ENCODE results near the gene GALNT17.

The GALNT17 gene

DNA sequence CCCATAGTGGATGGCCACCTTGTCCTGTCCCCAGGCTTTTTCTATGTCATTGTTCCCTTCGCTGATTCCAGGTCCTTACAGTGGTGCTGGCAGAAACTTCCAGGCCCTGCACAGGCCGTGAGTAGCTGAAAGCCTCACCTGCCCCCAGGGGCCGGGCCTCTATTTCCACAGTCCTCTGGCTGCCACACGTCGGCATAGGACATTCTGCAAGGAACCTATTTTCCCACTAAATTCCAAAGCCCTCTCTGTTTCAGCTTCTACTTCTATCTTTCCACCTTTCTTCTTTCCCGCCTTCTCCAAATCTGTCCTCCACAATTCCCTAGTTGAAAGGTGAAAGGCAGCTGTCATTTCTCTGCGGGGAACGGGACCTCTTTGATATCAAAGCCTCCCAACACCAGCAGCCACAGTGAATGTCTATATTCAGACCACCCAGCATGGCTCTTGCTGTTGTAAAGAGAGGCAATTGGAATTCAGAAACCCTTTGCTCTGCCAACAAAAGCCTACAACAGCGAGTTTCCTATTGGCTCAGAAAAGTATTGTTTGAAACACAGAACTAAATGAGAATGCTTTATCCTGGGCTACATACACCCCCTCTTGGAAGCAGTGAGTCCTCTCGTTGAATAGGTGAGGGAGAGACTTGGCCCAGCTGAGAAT lies 607.7 kb downstream of the GALNT17 start:
- no peak overlapping the region for H3K4me2 ChIP-seq (ENCODE audit: low read length)

DNA sequence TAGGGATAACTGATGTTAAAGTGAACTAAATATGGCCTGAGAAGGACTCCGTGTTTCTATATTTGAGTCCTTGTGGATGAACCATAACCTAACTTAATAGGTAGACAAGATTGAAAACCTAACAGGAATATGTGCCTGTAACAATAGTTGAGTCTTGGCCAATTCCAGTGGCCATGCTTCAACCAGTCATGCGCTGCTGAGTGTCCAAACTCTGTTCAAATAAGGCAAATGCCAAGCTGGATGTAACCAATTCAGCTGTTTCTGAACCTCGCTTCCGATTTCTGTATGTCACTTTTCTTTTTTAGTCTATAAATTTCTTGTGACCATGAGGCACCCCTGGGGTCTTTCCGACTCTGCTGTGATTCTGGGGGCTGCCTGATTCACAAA lies 608.2 kb downstream of the GALNT17 start:
- Histone ChIP-seq H3K27me3 (ENCODE audit: low read depth, low read length) (no peaks in the 10 kb centered on the region), H3K27ac (ENCODE audit: low read length) (no peak overlapping the region), H3K9ac (ENCODE audit: low read length) (no peak overlapping the region), H3K36me3 (replicated peaks; ENCODE audit: low read depth, low read length) (no peaks in the 10 kb centered on the region), H2AFZ (ENCODE audit: low read depth, low read length) (no peak overlapping the region), H3K4me2 (ENCODE audit: low read length) (no peak overlapping the region), H3K4me1 (ENCODE audit: low read length) (no peaks in the 10 kb centered on the region), H3K4me3 (ENCODE audit: low read length) (no peak overlapping the region), H3K9me3 (ENCODE audit: insufficient read depth, low read length) (no peaks in the 10 kb centered on the region), H3K79me2 (ENCODE audit: low read length) (no peaks in the 10 kb centered on the region), H4K20me1 (ENCODE audit: insufficient read depth, low read length) (no peaks in the 10 kb centered on the region)
- TF ChIP-seq, protein P1, sequence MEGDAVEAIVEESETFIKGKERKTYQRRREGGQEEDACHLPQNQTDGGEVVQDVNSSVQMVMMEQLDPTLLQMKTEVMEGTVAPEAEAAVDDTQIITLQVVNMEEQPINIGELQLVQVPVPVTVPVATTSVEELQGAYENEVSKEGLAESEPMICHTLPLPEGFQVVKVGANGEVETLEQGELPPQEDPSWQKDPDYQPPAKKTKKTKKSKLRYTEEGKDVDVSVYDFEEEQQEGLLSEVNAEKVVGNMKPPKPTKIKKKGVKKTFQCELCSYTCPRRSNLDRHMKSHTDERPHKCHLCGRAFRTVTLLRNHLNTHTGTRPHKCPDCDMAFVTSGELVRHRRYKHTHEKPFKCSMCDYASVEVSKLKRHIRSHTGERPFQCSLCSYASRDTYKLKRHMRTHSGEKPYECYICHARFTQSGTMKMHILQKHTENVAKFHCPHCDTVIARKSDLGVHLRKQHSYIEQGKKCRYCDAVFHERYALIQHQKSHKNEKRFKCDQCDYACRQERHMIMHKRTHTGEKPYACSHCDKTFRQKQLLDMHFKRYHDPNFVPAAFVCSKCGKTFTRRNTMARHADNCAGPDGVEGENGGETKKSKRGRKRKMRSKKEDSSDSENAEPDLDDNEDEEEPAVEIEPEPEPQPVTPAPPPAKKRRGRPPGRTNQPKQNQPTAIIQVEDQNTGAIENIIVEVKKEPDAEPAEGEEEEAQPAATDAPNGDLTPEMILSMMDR (IDR thresholded peaks at IDR 0.05; ENCODE audit: low read depth, low read length): no peak
- TF ChIP-seq EZH2phosphoT487 (IDR thresholded peaks at IDR 0.05; ENCODE audit: low read depth): no peak

More for the DNA sequence above, 607.7 kb downstream of the GALNT17 start:
- H3K4me3 ChIP-seq (ENCODE audit: low read length): no peak overlapping the region
- H3K79me2 ChIP-seq (ENCODE audit: low read length): no peaks in the 10 kb centered on the region
- no peaks in the 10 kb centered on the region for H3K9me3 ChIP-seq (ENCODE audit: insufficient read depth, low read length)
- no peaks in the 10 kb centered on the region for H3K4me1 ChIP-seq (ENCODE audit: low read length)
- no peak for TF ChIP-seq EZH2phosphoT487 (IDR thresholded peaks at IDR 0.05; ENCODE audit: low read depth)
- TF ChIP-seq, protein P1 (IDR thresholded peaks at IDR 0.05; ENCODE audit: low read depth, low read length): no peak
- H3K27ac ChIP-seq (ENCODE audit: low read length): no peak overlapping the region
- H3K27me3 ChIP-seq (ENCODE audit: low read depth, low read length): no peaks in the 10 kb centered on the region
- H4K20me1 ChIP-seq (ENCODE audit: insufficient read depth, low read length): no peaks in the 10 kb centered on the region
- no peak overlapping the region for H2AFZ ChIP-seq (ENCODE audit: low read depth, low read length)
- H3K36me3 ChIP-seq (replicated peaks; ENCODE audit: low read depth, low read length): no peaks in the 10 kb centered on the region
- no peak overlapping the region for H3K9ac ChIP-seq (ENCODE audit: low read length)

DNA sequence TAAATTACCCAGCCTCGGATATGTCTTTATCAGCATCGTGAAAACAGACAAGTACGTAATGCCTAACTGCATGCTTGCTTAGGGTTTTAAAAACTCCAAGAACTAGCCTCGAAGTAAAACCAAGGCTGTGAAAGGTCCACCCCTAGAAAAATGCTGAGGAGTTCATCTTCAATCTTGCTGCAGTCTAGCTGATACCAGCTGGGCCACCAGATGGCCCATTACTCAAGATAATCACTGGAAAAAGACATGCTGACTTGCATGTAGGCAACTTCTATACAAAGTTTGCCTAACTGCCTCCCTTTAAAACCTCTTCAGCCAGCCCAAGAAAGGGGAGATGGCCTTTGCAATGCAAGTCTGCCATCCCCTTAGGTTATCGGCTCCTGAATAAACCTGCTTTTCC lies 614.1 kb downstream of the GALNT17 start:
- H3K4me2 ChIP-seq (ENCODE audit: low read length): no peak overlapping the region
- no peak overlapping the region for H3K9ac ChIP-seq (ENCODE audit: low read length)
- H3K4me3 ChIP-seq (ENCODE audit: low read length): no peak overlapping the region
- no peaks in the 10 kb centered on the region for H3K4me1 ChIP-seq (ENCODE audit: low read length)
- H3K27ac ChIP-seq (ENCODE audit: low read length): no peak overlapping the region
- H3K27me3 ChIP-seq (ENCODE audit: low read depth, low read length): no peaks in the 10 kb centered on the region
- no peaks in the 10 kb centered on the region for H3K36me3 ChIP-seq (replicated peaks; ENCODE audit: low read depth, low read length)
- H3K79me2 ChIP-seq (ENCODE audit: low read length): no peaks in the 10 kb centered on the region
- TF ChIP-seq, protein P1 (IDR thresholded peaks at IDR 0.05; ENCODE audit: low read depth, low read length): no peak
- no peak for TF ChIP-seq EZH2phosphoT487 (IDR thresholded peaks at IDR 0.05; ENCODE audit: low read depth)
- no peak overlapping the region for H2AFZ ChIP-seq (ENCODE audit: low read depth, low read length)
- H3K9me3 ChIP-seq (ENCODE audit: insufficient read depth, low read length): no peaks in the 10 kb centered on the region
- no peaks in the 10 kb centered on the region for H4K20me1 ChIP-seq (ENCODE audit: insufficient read depth, low read length)

DNA sequence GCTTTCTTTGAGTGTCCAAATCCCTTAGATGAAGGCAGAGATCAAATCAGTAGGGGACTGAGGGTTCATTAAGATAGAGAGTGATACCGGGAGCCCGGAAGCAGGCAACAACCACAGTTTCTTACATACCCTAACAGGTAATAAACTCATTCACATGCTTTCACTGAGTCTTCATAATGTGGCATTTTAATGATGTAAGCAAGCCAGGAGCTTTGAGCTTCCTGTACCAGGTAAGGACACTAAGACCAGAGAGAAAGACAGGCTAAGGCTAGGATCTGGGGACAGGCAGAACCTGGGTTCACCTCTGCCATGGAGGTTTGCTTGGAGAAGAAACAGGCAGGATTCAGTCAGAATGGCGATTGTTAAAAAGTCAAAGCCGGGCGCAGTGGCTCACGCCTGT lies 618.3 kb downstream of the GALNT17 start:
- H3K79me2 ChIP-seq (ENCODE audit: low read length): no peaks in the 10 kb centered on the region
- no peak overlapping the region for H3K4me3 ChIP-seq (ENCODE audit: low read length)
- H3K9ac ChIP-seq (ENCODE audit: low read length): no peak overlapping the region
- no peaks in the 10 kb centered on the region for H3K36me3 ChIP-seq (replicated peaks; ENCODE audit: low read depth, low read length)
- no peaks in the 10 kb centered on the region for H4K20me1 ChIP-seq (ENCODE audit: insufficient read depth, low read length)
- H3K27me3 ChIP-seq (ENCODE audit: low read depth, low read length): no peaks in the 10 kb centered on the region
- H2AFZ ChIP-seq (ENCODE audit: low read depth, low read length): no peak overlapping the region
- no peaks in the 10 kb centered on the region for H3K9me3 ChIP-seq (ENCODE audit: insufficient read depth, low read length)
- no peak overlapping the region for H3K4me2 ChIP-seq (ENCODE audit: low read length)
- H3K27ac ChIP-seq (ENCODE audit: low read length): no peak overlapping the region
- H3K4me1 ChIP-seq (ENCODE audit: low read length): no peaks in the 10 kb centered on the region
- TF ChIP-seq, protein P1 (IDR thresholded peaks at IDR 0.05; ENCODE audit: low read depth, low read length): no peak
- no peak for TF ChIP-seq EZH2phosphoT487 (IDR thresholded peaks at IDR 0.05; ENCODE audit: low read depth)
